ENCODE data around the gene KIF16B. TPM values are rescaled to one million over a fixed set of nuclear protein-coding genes. Genes with fewer than 3 reads are reported as not detected.

Gene KIF16B
- total RNA-seq, 1 experiment from 2014 or later, result 7.0 TPM

GRCh38 chr20:16314320-16314719 lies 258.9 kb downstream of the KIF16B start:
- Histone ChIP-seq H3K4me3 (replicated peaks in 1 of 2; ENCODE audit: low read depth in 1 of 2, low read length in 2 of 2) (no peak overlapping the region), H3K79me2 (ENCODE audit: insufficient read depth, low read length) (no peaks in the 10 kb centered on the region), H3K4me2 (ENCODE audit: low read length) (no peak overlapping the region), H3K36me3 (ENCODE audit: control insufficient read depth in 1 of 2, insufficient read depth in 2 of 2, low read length in 2 of 2) (no peaks in the 10 kb centered on the region; a peak in 1 of 4 replicates), H4K20me1 (ENCODE audit: insufficient read depth) (no peaks in the 10 kb centered on the region), H3K9ac (ENCODE audit: low read length) (no peak overlapping the region), H3K9me3 (ENCODE audit: control insufficient read depth in 1 of 2, insufficient read depth in 1 of 2, low read depth in 1 of 2, low read length in 2 of 2) (no peaks in the 10 kb centered on the region), H2AFZ (ENCODE audit: low read depth, low read length, poor library complexity, severe bottlenecking) (no peak overlapping the region), H3K27me3 (ENCODE audit: insufficient read depth, low read length) (no peaks in the 10 kb centered on the region), H3K9me2 (ENCODE audit: insufficient read depth) (no peaks in the 10 kb centered on the region), H3K4me1 (ENCODE audit: control insufficient read depth in 1 of 2, insufficient read depth in 2 of 2, low read length in 2 of 2) (no peaks in the 10 kb centered on the region), H3K27ac (ENCODE audit: low read depth, low read length) (no peak overlapping the region)
- DNase-seq (ENCODE audit: low read depth, low spot score) (no peak), ATAC-seq (no peak)
- TF ChIP-seq CTCF (IDR thresholded peaks at IDR 0.05 in 2 of 3, conservative IDR thresholded peaks at IDR 0.05 in 1 of 3; ENCODE audit: borderline replicate concordance in 1 of 3, insufficient read depth in 1 of 3, low read depth in 2 of 3, low read length in 2 of 3) (no peak), EZH2 (IDR thresholded peaks at IDR 0.05) (no peak), RAD21 (IDR thresholded peaks at IDR 0.05; ENCODE audit: low read depth) (no peak), POLR2AphosphoS5 (IDR thresholded peaks at IDR 0.05; ENCODE audit: low read depth, low read length) (no peak), SRF (IDR thresholded peaks at IDR 0.05; ENCODE audit: low read depth) (no peak)
- ChIA-PET CTCF (no interaction called here), RAD21 (ENCODE audit: low non-redundant PET in 1 of 2, low total read pairs in 2 of 2, uncharacterized antibody in 2 of 2, unreplicated experiment in 2 of 2) (no interaction called here), POLR2A (no interaction called here)
- intact Hi-C loops (cut with micrococcal nuclease), result no loop called here
- BruUV-seq (replicated peaks), result no TSS peak

DNA sequence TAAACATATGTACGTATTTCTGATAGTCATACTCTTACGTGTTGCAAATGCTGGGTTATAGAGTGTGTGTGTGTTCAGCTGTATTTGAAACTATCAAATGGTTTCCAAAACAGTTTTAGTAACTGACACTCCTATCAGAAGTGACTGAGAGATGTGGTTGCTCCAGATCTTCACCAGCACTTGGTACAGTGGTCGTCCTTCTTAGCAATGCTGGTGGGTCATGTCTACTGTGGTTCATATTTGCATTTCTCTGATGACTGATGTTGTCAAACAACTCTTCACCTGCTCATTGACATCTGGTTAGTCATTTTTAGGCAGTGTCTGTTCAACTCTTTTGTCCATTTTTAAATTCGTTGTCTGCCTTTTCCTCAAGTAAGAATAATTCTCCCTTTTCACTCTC lies 259.3 kb downstream of the KIF16B start:
- BruUV-seq (replicated peaks), result no TSS peak
- H4K20me1 ChIP-seq (ENCODE audit: insufficient read depth), result no peaks in the 10 kb centered on the region
- intact Hi-C loops (cut with micrococcal nuclease), result no loop called here
- no peaks in the 10 kb centered on the region for H3K4me1 ChIP-seq (ENCODE audit: control insufficient read depth in 1 of 2, insufficient read depth in 2 of 2, low read length in 2 of 2)
- POLR2A ChIA-PET, result no interaction called here
- CTCF ChIA-PET, result no interaction called here
- H3K9me3 ChIP-seq (ENCODE audit: control insufficient read depth in 1 of 2, insufficient read depth in 1 of 2, low read depth in 1 of 2, low read length in 2 of 2), result no peaks in the 10 kb centered on the region
- no peak overlapping the region for H3K4me2 ChIP-seq (ENCODE audit: low read length)
- no peaks in the 10 kb centered on the region for H3K9me2 ChIP-seq (ENCODE audit: insufficient read depth)
- no peaks in the 10 kb centered on the region for H3K79me2 ChIP-seq (ENCODE audit: insufficient read depth, low read length)
- no peaks in the 10 kb centered on the region for H3K27me3 ChIP-seq (ENCODE audit: insufficient read depth, low read length)
- RAD21 ChIA-PET (ENCODE audit: low non-redundant PET in 1 of 2, low total read pairs in 2 of 2, uncharacterized antibody in 2 of 2, unreplicated experiment in 2 of 2), result no interaction called here
- H2AFZ ChIP-seq (ENCODE audit: low read depth, low read length, poor library complexity, severe bottlenecking), result no peak overlapping the region
- TF ChIP-seq ZFX (IDR thresholded peaks at IDR 0.05) (no peak), SRF (IDR thresholded peaks at IDR 0.05; ENCODE audit: low read depth) (no peak), ZBTB33 (IDR thresholded peaks at IDR 0.05; ENCODE audit: extremely low read depth, insufficient replicate concordance, low read length) (no peak), FOSL1 (IDR thresholded peaks at IDR 0.05; ENCODE audit: low read depth) (no peak), TCF7L2 (IDR thresholded peaks at IDR 0.05; ENCODE audit: borderline replicate concordance, extremely low read depth, insufficient read depth, insufficient read length) (no peak), ELF1 (IDR thresholded peaks at IDR 0.05; ENCODE audit: borderline replicate concordance, low read depth) (no peak), CBX3 (IDR thresholded peaks at IDR 0.05; ENCODE audit: low read depth) (no peak), REST (IDR thresholded peaks at IDR 0.05; ENCODE audit: low read depth) (no peak)
- no peak overlapping the region for H3K27ac ChIP-seq (ENCODE audit: low read depth, low read length)
- no peak for DNase-seq (ENCODE audit: low read depth, low spot score)
- ATAC-seq, result no peak
- no peaks in the 10 kb centered on the region; a peak in 1 of 4 replicates for H3K36me3 ChIP-seq (ENCODE audit: control insufficient read depth in 1 of 2, insufficient read depth in 2 of 2, low read length in 2 of 2)
- H3K9ac ChIP-seq (ENCODE audit: low read length), result no peak overlapping the region
- no peak overlapping the region for H3K4me3 ChIP-seq (replicated peaks in 1 of 2; ENCODE audit: low read depth in 1 of 2, low read length in 2 of 2)
